ENCODE measurements around the gene NUP214.

NUP214 gene

GRCh38 chr9:131281119-131281965 lies 156.0 kb downstream of the NUP214 start:
- no peak for DNase-seq

GRCh38 chr9:131282175-131282574 lies 156.8 kb downstream of the NUP214 start:
- no peak for DNase-seq

GRCh38 chr9:131282688-131283422 lies 157.5 kb downstream of the NUP214 start:
- peak; percentile 79 for DNase-seq

All from eye (tissue), 1 donor.